GM23338 (cell line): ENCODE results near the gene STOM. TPM values are rescaled to one million over a fixed set of nuclear protein-coding genes. Genes with fewer than 3 reads are reported as not detected.

ENCODE experiments used
- ATAC-seq: fragments of 200-7000 bp; cut with Tn5 transposase; 3 replicates; pipeline ENCODE4 v1.9.1; 2020
- DNase-seq: peaks from one replicate; pipeline ENCODE4 v3.0.0-alpha.2; 2015; ENCODE audit warnings: low spot score
- H2AFZ ChIP-seq: fragments of 200-600 bp; sonication (generic); 2 replicates; pipeline ENCODE4 v1.8.0; 2016; ENCODE audit warnings: antibody characterized with exemption, mild to moderate bottlenecking, moderate library complexity
- H3F3A ChIP-seq: fragments of 200-600 bp; sonication (generic); replicated peaks from 2 replicates; pipeline ENCODE4 v1.8.0; 2017; ENCODE audit warnings: antibody characterized with exemption, mixed run types, low read depth
- H3K27ac ChIP-seq: fragments of 200-600 bp; sonication (generic); 2 replicates; pipeline ENCODE4 v1.6.1; 2016; ENCODE audit warnings: low read depth
- H3K27me3 ChIP-seq: fragments of 200-600 bp; sonication (generic); 2 replicates; pipeline ENCODE4 v1.8.0; 2016; ENCODE audit warnings: mild to moderate bottlenecking, mixed run types, moderate library complexity; ENCODE audit not compliant: insufficient read depth
- H3K36me3 ChIP-seq: fragments of 200-600 bp; sonication (generic); 2 replicates; pipeline ENCODE4 v1.8.0; 2016; ENCODE audit warnings: mild to moderate bottlenecking; ENCODE audit not compliant: insufficient read depth
- H3K4me1 ChIP-seq: fragments of 200-600 bp; sonication (generic); 2 replicates; pipeline ENCODE4 v1.8.0; 2016; ENCODE audit warnings: mild to moderate bottlenecking, moderate library complexity; ENCODE audit not compliant: insufficient read depth
- H3K4me2 ChIP-seq: fragments of 200-600 bp; sonication (generic); 2 replicates; pipeline ENCODE4 v1.7.1; 2017; ENCODE audit warnings: mixed run types
- H3K4me3 ChIP-seq: fragments of 200-600 bp; sonication (generic); 2 replicates; pipeline ENCODE4 v1.6.1; 2016; ENCODE audit warnings: mixed run types
- H3K79me2 ChIP-seq: fragments of 200-600 bp; sonication (generic); replicated peaks from 2 replicates; pipeline ENCODE4 v1.8.0; 2017; ENCODE audit warnings: mild to moderate bottlenecking; ENCODE audit not compliant: insufficient read depth
- H3K9me2 ChIP-seq: fragments of 200-600 bp; sonication (generic); 2 replicates; pipeline ENCODE4 v1.8.0; 2017; ENCODE audit not compliant: insufficient read depth
- H4K20me1 ChIP-seq: fragments of 200-600 bp; sonication (generic); replicated peaks from 2 replicates; pipeline ENCODE4 v1.8.0; 2017; ENCODE audit warnings: mild to moderate bottlenecking; ENCODE audit not compliant: insufficient read depth
- H3K27ac Mint-ChIP-seq: 2 replicates; pipeline ENCODE4 v1.8.0; 2020; ENCODE audit warnings: inconsistent platforms, mild to moderate bottlenecking, moderate library complexity, mixed read lengths
- H3K27me3 Mint-ChIP-seq: 3 replicates; pipeline ENCODE4 v1.8.0; 2022; ENCODE audit warnings: low read depth, mild to moderate bottlenecking, moderate library complexity, mixed read lengths, inconsistent platforms; ENCODE audit not compliant: insufficient read depth, poor library complexity
- H3K36me3 Mint-ChIP-seq: 3 replicates; pipeline ENCODE4 v1.8.0; 2021; ENCODE audit warnings: low read depth, mild to moderate bottlenecking, inconsistent platforms, moderate library complexity, mixed read lengths
- H3K4me1 Mint-ChIP-seq: 3 replicates; pipeline ENCODE4 v1.8.0; 2020; ENCODE audit warnings: mild to moderate bottlenecking, inconsistent platforms, mixed read lengths
- H3K4me3 Mint-ChIP-seq: 3 replicates; pipeline ENCODE4 v1.8.0; 2021; ENCODE audit warnings: moderate library complexity, mild to moderate bottlenecking, inconsistent platforms, mixed read lengths
- H3K9me3 Mint-ChIP-seq: 3 replicates; pipeline ENCODE4 v1.8.0; 2020; ENCODE audit warnings: moderate library complexity, mild to moderate bottlenecking, inconsistent platforms, mixed read lengths
- EZH2phosphoT487 ChIP-seq: fragments of 200-600 bp; sonication (generic); IDR thresholded peaks from one replicate; pipeline ENCODE4 v1.8.1; 2018; ENCODE audit warnings: antibody characterized with exemption; ENCODE audit not compliant: unreplicated experiment
- JUNB ChIP-seq: IDR thresholded peaks from one replicate; pipeline ENCODE4 v1.6.1; 2016; ENCODE audit warnings: antibody characterized with exemption; ENCODE audit not compliant: unreplicated experiment
- STAT1 ChIP-seq: IDR thresholded peaks from one replicate; pipeline ENCODE4 v1.6.1; 2016; ENCODE audit warnings: antibody characterized with exemption; ENCODE audit not compliant: unreplicated experiment
- ZNF331 ChIP-seq: fragments of 250-450 bp; sonication (Bioruptor Pico); IDR thresholded peaks from 2 replicates; pipeline ENCODE4 v1.5.0; 2020; ENCODE audit warnings: low read depth, mild to moderate bottlenecking, moderate library complexity
- polyA plus RNA-seq: library from polyadenylated mRNA; unstranded; fragments of >200 nt; fragmentation: Nextera tagmentation; extraction: Ambion mirVana; gene quantifications from 2 replicates; pipeline ENCODE4 v1.2.1, GENCODE V29; 2016
- total RNA-seq: library from RNA; depleted of rRNA; stranded (reverse); fragments of >200 nt; shearing (Covaris generic); gene quantifications from 2 replicates; pipeline ENCODE4 v1.2.3, GENCODE V29; 2014
- TF ChIP-seq, protein P1 (sequence below): fragments of 250-450 bp; sonication (Bioruptor Pico); IDR thresholded peaks from 2 replicates; pipeline ENCODE4 v1.5.0; 2020; ENCODE audit warnings: mild to moderate bottlenecking, moderate library complexity

STOM gene
- total and polyA plus RNA-seq, 2 experiments from 2014 or later = 29.4 to 51.1 TPM

DNA sequence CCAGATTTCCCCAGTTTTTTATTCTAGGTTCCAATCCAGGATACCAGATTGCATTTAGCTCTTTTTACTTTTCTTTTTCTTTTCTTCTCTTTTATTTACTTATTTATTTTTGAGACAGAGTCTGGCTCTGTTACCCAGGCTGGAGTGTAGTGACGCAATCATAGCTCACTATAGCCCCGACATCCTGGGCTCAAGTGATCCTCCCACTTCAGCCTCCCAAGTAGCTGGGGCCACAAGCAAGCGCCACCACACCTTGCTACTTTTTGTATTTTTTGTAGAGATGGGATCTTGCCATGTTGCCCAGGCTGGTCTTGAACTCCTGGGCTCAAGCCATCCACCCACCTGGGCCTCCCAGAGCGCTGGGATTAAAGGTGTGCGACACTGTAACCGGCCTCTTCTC lies 53.7 kb downstream of the STOM start (continued):
- TF ChIP-seq, protein P1, sequence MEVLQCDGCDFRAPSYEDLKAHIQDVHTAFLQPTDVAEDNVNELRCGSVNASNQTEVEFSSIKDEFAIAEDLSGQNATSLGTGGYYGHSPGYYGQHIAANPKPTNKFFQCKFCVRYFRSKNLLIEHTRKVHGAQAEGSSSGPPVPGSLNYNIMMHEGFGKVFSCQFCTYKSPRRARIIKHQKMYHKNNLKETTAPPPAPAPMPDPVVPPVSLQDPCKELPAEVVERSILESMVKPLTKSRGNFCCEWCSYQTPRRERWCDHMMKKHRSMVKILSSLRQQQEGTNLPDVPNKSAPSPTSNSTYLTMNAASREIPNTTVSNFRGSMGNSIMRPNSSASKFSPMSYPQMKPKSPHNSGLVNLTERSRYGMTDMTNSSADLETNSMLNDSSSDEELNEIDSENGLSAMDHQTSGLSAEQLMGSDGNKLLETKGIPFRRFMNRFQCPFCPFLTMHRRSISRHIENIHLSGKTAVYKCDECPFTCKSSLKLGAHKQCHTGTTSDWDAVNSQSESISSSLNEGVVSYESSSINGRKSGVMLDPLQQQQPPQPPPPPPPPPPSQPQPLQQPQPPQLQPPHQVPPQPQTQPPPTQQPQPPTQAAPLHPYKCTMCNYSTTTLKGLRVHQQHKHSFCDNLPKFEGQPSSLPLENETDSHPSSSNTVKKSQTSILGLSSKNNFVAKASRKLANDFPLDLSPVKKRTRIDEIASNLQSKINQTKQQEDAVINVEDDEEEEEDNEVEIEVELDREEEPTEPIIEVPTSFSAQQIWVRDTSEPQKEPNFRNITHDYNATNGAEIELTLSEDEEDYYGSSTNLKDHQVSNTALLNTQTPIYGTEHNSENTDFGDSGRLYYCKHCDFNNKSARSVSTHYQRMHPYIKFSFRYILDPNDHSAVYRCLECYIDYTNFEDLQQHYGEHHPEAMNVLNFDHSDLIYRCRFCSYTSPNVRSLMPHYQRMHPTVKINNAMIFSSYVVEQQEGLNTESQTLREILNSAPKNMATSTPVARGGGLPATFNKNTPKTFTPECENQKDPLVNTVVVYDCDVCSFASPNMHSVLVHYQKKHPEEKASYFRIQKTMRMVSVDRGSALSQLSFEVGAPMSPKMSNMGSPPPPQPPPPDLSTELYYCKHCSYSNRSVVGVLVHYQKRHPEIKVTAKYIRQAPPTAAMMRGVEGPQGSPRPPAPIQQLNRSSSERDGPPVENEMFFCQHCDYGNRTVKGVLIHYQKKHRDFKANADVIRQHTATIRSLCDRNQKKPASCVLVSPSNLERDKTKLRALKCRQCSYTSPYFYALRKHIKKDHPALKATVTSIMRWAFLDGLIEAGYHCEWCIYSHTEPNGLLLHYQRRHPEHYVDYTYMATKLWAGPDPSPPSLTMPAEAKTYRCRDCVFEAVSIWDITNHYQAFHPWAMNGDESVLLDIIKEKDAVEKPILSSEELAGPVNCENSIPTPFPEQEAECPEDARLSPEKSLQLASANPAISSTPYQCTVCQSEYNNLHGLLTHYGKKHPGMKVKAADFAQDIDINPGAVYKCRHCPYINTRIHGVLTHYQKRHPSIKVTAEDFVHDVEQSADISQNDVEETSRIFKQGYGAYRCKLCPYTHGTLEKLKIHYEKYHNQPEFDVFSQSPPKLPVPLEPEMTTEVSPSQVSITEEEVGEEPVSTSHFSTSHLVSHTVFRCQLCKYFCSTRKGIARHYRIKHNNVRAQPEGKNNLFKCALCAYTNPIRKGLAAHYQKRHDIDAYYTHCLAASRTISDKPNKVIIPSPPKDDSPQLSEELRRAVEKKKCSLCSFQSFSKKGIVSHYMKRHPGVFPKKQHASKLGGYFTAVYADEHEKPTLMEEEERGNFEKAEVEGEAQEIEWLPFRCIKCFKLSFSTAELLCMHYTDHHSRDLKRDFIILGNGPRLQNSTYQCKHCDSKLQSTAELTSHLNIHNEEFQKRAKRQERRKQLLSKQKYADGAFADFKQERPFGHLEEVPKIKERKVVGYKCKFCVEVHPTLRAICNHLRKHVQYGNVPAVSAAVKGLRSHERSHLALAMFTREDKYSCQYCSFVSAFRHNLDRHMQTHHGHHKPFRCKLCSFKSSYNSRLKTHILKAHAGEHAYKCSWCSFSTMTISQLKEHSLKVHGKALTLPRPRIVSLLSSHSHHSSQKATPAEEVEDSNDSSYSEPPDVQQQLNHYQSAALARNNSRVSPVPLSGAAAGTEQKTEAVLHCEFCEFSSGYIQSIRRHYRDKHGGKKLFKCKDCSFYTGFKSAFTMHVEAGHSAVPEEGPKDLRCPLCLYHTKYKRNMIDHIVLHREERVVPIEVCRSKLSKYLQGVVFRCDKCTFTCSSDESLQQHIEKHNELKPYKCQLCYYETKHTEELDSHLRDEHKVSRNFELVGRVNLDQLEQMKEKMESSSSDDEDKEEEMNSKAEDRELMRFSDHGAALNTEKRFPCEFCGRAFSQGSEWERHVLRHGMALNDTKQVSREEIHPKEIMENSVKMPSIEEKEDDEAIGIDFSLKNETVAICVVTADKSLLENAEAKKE (CRISPR knock-in tag) = no peak
- no peak for TF ChIP-seq JUNB
- no peak for TF ChIP-seq STAT1
- no peak for TF ChIP-seq EZH2phosphoT487

DNA sequence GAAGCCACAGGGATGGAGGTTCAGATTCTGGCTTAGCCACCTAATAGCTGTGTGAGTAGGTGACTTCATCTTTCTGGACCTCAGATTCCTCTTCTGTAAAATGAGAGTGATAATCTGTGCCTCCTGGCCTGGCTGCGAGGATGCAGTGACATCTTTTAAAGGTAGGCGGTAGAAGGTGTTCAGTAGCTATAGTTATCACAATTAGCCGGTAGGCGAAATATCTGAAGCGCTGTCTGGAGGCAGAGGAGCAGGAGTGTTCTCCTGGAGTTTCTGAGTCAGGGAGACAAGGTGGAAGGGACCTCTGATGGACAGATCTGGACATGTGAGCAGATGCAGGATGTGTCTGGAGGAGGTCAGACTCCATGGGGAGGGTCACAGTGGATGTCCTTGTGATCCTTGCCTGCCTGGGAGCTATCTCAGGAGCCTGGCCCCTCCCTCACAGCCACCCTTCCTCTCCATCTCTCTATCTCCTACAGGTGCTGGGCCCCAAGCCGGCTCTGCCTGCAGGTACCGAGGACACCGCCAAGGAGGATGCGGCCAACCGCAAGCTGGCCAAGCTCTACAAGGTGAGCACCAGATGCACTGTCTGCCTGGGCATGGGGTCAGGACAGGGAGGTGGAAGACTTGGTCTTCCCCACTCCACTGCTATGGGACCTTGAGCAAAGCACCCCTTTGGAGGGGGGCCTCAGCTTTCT lies 56.4 kb downstream of the STOM start:
- Histone ChIP-seq H4K20me1 (no peaks in the 10 kb centered on the region), H3K79me2 (no peaks in the 10 kb centered on the region), H3K36me3 (peaks cover 3% of the 10 kb centered on the region; the same call in 1 of the 2 replicates), H3K4me3 (no peak overlapping the region), H3K9me2 (no peaks in the 10 kb centered on the region), H2AFZ (no peak overlapping the region), H3K4me2 (no peak overlapping the region), H3K4me1 (no peaks in the 10 kb centered on the region), H3F3A (no peaks in the 10 kb centered on the region), H3K27ac (no peak overlapping the region), H3K27me3 (no peaks in the 10 kb centered on the region)
- Mint-ChIP-seq H3K36me3 (peaks cover 29% of the 10 kb centered on the region; the same call in 2 of the 3 replicates), H3K27me3 (peaks cover 2% of the 10 kb centered on the region), H3K9me3 (no peaks in the 10 kb centered on the region), H3K4me1 (no peaks in the 10 kb centered on the region), H3K27ac (no peak overlapping the region), H3K4me3 (no peak overlapping the region)
- DNase-seq (no peak), ATAC-seq (no peak)
- TF ChIP-seq JUNB (no peak), ZNF331 (no peak)
